ENCODE measurements around the gene FRMD4A.

DNA sequence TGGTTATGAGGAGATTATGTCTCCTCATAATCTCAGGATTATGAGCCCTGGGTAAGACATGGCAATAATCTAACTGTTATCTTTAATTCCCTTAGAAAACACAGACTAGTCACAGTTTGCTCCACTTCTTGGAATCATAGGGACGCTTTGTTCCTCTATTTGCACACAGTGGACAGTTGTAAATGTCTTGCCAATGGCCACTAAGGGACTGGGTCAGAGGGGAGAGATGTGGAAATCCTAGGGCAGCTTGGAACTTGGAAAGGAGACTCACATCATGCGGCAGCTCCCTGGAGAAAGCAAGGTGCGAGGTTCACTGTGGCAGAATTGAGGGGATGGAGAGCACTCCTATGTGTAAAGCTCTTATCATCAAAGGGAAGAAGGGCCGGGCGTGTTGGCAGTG, 477.9 kb downstream of the FRMD4A start:
- TF ChIP-seq EZH2 (IDR thresholded peaks at IDR 0.05; ENCODE audit: insufficient read depth, poor library complexity, severe bottlenecking) = no peak
- TF ChIP-seq EZH2phosphoT487 (IDR thresholded peaks at IDR 0.05; ENCODE audit: insufficient read depth, low read depth) = no peak
